ENCODE data around the gene EPM2A.

GRCh38 chr6:145727817-145728388 lies 7.4 kb downstream of the EPM2A start:
- TF ChIP-seq POLR2A (IDR thresholded peaks at IDR 0.05; ENCODE audit: low read depth, low read length) = no peak
- TF ChIP-seq TAF1 (IDR thresholded peaks at IDR 0.05; ENCODE audit: borderline replicate concordance, low read depth, low read length) = no peak
